DND-41 (cell line): Measurements from ENCODE around the gene RNF13.

ENCODE experiments used
- EZH2 ChIP-seq: IDR thresholded peaks from 3 replicates; pipeline ENCODE4 v1.6.1; 2012; ENCODE audit warnings: borderline replicate concordance, low read depth, mild to moderate bottlenecking, moderate library complexity, low read length, inconsistent platforms; ENCODE audit not compliant: severe bottlenecking
- TF ChIP-seq, protein P1 (sequence below): IDR thresholded peaks from 2 replicates; pipeline ENCODE4 v1.5.1; 2012; ENCODE audit warnings: borderline replicate concordance, low read length, moderate library complexity, mild to moderate bottlenecking; ENCODE audit not compliant: poor library complexity, severe bottlenecking; ENCODE audit errors: extremely low read depth

- TF ChIP-seq, protein P1, sequence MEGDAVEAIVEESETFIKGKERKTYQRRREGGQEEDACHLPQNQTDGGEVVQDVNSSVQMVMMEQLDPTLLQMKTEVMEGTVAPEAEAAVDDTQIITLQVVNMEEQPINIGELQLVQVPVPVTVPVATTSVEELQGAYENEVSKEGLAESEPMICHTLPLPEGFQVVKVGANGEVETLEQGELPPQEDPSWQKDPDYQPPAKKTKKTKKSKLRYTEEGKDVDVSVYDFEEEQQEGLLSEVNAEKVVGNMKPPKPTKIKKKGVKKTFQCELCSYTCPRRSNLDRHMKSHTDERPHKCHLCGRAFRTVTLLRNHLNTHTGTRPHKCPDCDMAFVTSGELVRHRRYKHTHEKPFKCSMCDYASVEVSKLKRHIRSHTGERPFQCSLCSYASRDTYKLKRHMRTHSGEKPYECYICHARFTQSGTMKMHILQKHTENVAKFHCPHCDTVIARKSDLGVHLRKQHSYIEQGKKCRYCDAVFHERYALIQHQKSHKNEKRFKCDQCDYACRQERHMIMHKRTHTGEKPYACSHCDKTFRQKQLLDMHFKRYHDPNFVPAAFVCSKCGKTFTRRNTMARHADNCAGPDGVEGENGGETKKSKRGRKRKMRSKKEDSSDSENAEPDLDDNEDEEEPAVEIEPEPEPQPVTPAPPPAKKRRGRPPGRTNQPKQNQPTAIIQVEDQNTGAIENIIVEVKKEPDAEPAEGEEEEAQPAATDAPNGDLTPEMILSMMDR: no peak
- TF ChIP-seq EZH2: no peak
Measured at GRCh38 chr3:150006794-150007193, 193.8 kb downstream of the RNF13 start.
